Astrocyte of the spinal cord (primary cell): ENCODE data around the gene SMARCB1.
A peak's percentile ranks its signal among the peaks of the same experiment; 100 is the strongest.

Experiments used
- DNase-seq: peaks from one replicate; pipeline ENCODE4 v3.0.0; 2011; ENCODE audit warnings: low read depth, low spot score
- H3K4me3 ChIP-seq: 2 replicates; pipeline ENCODE4 v1.5.1; 2011; ENCODE audit warnings: low read depth, mild to moderate bottlenecking, low read length, moderate library complexity
- CTCF ChIP-seq: IDR thresholded peaks from 2 replicates; pipeline ENCODE4 v1.5.1; 2012; ENCODE audit warnings: low read depth, mild to moderate bottlenecking, low read length, inconsistent platforms
- in situ Hi-C: cut with HindIII; loops from 2 replicates; pipeline ENCODE4 v1.10.0; 2017; ENCODE audit warnings: low sequenced_read_pairs

The SMARCB1 gene

GRCh38 chr22:23827351-23827995 is 40.7 kb downstream of the SMARCB1 start:
- no peak for DNase-seq
- in situ Hi-C loops, result no loop called here
- no peak overlapping the region for H3K4me3 ChIP-seq

GRCh38 chr22:23828800-23829680 is 42.3 kb downstream of the SMARCB1 start:
- no peak for TF ChIP-seq CTCF
- H3K4me3 ChIP-seq, result no peak overlapping the region
- in situ Hi-C loops, result no loop called here
- DNase-seq, result no peak

More at GRCh38 chr22:23827351-23827995, 40.7 kb downstream of the SMARCB1 start:
- TF ChIP-seq CTCF, result no peak

GRCh38 chr22:23829845-23830372 is 43.1 kb downstream of the SMARCB1 start:
- peak; percentile 87 for DNase-seq
- in situ Hi-C loops, result no loop called here
- H3K4me3 ChIP-seq, result no peak overlapping the region
- no peak for TF ChIP-seq CTCF

- DNase-seq, result no peak
- H3K4me3 ChIP-seq, result no peak overlapping the region
- in situ Hi-C loops, result no loop called here
- TF ChIP-seq CTCF, result no peak
Observed at GRCh38 chr22:23831261-23831660, 44.5 kb downstream of the SMARCB1 start.

- no peak for DNase-seq
- no peak for TF ChIP-seq CTCF
- in situ Hi-C loops, result no loop called here
- H3K4me3 ChIP-seq, result no peak overlapping the region
Observed at GRCh38 chr22:23831781-23832180, 45.0 kb downstream of the SMARCB1 start.

- in situ Hi-C loops, result no loop called here
- DNase-seq, result no peak
- H3K4me3 ChIP-seq, result no peak overlapping the region
- no peak for TF ChIP-seq CTCF
Observed at GRCh38 chr22:23832226-23833016, 45.7 kb downstream of the SMARCB1 start.
